HG03159 (cell line): ENCODE data around the gene IGSF3.
"Not testable (repeated sequence)": the region's sequence is repeated elsewhere in the genome, so short reads cannot be mapped to it uniquely, and the experiment has no call there.

Experiments used
- ATAC-seq: cut with Tn5 transposase; IDR thresholded peaks from one replicate; pipeline ENCODE4 v1.9.1; 2021; ENCODE audit warnings: mild to moderate bottlenecking, moderate library complexity; ENCODE audit not compliant: unreplicated experiment

The IGSF3 gene

GRCh38 chr1:116603646-116604045, 63.9 kb downstream of the IGSF3 start:
- ATAC-seq: not testable (repeated sequence)

GRCh38 chr1:116599369-116599768, 68.2 kb downstream of the IGSF3 start:
- ATAC-seq: not testable (repeated sequence)

GRCh38 chr1:116598420-116599036, 69.0 kb downstream of the IGSF3 start:
- not testable (repeated sequence) for ATAC-seq

- peak; percentile 79 for ATAC-seq
Measured at GRCh38 chr1:116597388-116597787, 70.1 kb downstream of the IGSF3 start.

- not testable (repeated sequence) for ATAC-seq
Measured at GRCh38 chr1:116596742-116597307, 70.7 kb downstream of the IGSF3 start.

- not testable (repeated sequence) for ATAC-seq
Measured at GRCh38 chr1:116595946-116596741, 71.4 kb downstream of the IGSF3 start.

- ATAC-seq: not testable (repeated sequence)
Measured at GRCh38 chr1:116595065-116595840, 72.3 kb downstream of the IGSF3 start.

- not testable (repeated sequence) for ATAC-seq
Measured at GRCh38 chr1:116593977-116594376, 73.6 kb downstream of the IGSF3 start.

GRCh38 chr1:116593401-116593800, 74.1 kb downstream of the IGSF3 start:
- ATAC-seq: not testable (repeated sequence)

- not testable (repeated sequence) for ATAC-seq
Measured at GRCh38 chr1:116591951-116592605, 75.5 kb downstream of the IGSF3 start.

GRCh38 chr1:116591006-116591950, 76.3 kb downstream of the IGSF3 start:
- not testable (repeated sequence) for ATAC-seq

- not testable (repeated sequence) for ATAC-seq
Measured at GRCh38 chr1:116590359-116591005, 77.1 kb downstream of the IGSF3 start.

GRCh38 chr1:116589101-116589735, 78.3 kb downstream of the IGSF3 start:
- ATAC-seq: not testable (repeated sequence)

- no peak for ATAC-seq
Measured at GRCh38 chr1:116587501-116588227, 79.9 kb downstream of the IGSF3 start.

GRCh38 chr1:116586741-116587143, 80.8 kb downstream of the IGSF3 start:
- no peak for ATAC-seq

- ATAC-seq: no peak
Measured at GRCh38 chr1:116585886-116586285, 81.6 kb downstream of the IGSF3 start.

- ATAC-seq: no peak
Measured at GRCh38 chr1:116581323-116581885, 86.1 kb downstream of the IGSF3 start.
